GM18499 (cell line): ENCODE data around the gene LSM4.

Source experiments
- ATAC-seq: cut with Tn5 transposase; IDR thresholded peaks from one replicate; pipeline ENCODE4 v1.9.1; 2021; ENCODE audit warnings: moderate number of reproducible peaks; ENCODE audit not compliant: insufficient read depth, unreplicated experiment

Gene LSM4

DNA sequence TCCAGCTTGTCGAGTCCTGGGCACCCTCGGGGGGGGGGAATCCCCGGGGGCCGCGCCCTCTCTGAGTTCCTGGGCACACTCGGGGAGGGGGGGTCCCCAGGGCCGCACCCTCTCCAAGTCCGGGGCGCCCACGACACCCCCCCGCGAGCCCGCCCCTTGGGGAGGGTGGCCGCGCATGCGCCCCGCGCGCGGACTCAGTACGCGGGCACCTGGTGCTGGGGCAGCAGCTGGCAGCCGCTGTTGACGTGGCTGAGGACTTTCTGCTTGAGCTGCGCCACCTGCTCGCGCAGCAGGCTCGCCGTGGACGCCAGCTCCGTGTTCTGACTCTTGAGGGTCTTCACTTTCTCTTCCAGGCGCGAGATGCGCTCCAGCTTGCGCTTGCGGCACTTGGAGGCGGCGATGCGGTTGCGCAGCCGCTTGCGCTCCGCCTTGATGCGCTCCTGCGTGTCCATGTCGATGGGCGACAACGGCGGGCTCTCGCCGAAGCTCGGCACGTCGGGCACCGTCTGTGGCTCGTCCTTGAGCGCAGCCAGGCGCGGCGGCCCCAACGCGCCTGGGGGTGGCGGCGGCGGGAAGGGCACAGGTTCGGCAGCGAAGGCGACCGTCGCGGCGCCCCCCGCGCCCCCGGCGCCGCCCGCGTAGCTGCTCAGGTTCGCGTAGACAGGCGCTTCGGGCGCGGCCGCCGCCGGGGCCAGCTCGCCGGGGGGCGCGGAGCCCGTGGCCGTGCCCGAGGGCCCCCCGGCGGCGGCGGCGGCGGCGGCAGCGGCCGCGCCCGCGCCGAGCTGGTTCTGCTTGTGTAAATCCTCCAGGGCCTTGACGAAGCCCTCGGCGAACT lies 42.4 kb downstream of the LSM4 start:
- ATAC-seq, result no peak

DNA sequence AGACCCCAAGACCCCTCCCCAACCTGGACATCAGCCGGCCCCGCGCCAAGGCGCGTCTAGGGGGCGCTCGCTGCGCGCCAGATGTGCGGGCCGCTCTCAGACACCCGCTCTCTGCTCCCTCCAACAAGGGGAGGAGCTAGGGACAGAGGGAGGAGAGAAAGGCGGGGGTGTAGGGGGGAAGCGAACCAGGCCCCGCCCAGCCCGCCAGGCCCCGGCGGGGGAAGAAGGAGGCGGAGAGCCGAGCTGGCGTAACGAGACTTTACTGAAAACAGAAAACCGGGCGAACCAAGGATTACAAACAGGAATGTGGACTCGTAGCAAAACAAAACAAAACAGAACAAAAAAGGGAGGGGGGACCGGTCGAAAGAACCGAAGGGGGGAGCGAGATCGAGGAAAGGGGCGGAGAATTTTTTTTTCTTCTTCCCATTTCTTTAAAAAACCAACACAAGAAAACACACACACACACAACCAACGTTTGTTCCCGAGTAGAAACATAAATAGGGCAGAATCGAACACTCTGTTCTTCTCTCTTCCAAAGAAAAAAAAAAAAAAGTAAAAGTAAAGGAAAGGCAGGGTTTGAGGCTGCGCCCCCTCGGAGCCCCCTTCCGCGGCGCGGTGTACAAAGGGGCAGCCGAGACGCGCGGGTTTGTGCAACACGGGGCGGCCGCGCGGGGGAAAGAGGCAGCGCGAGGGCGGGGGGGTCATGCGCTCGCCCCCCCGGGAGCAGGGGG lies 43.2 kb downstream of the LSM4 start:
- no peak for ATAC-seq

DNA sequence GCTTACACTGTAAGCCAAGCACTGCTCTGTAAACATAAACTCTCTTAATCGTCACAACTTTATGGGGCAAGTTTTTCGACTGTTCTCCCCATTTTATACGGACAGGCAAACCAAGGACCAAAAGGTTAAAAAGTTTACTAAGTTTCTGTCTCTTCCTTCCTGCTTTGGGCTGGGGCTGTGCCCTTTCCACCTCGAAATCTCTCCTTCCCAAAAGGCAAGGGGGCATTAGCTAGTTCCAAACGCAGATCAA lies 43.7 kb downstream of the LSM4 start:
- no peak for ATAC-seq

DNA sequence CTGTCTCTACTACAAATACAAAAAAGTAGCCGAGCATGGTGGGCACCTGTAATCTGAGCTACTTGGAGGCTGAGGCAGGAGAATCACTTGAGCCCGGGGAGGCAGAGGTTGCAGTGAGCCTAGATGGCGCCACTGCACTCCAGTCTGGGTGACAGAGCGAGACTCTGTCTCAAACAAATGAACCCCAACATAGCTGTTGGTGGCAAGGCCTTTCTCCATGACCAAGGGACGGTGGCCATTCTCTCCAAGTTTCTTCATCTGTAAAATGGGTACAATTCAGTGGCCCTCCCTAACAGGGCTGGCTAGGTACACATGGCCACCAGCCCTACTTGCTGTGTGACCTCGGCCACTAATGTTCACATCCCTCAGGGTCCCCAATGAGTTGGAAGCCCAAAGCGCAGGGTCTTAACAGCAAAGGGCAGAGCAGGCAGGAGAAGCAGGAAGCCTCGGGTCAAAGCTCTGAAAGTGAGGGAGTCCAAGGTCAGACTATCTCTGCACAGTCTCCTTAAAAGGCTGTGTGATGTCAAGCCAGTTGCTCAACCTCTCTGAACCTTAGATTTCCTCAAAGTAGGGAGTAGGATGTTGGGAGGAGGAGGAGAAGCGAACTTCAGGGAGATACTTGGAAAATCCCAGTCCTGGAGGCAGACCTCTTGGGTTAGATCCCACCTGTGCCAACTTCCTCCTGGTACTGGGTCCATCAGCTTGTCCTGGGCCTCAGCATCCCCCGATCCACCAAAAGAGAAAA lies 44.2 kb downstream of the LSM4 start:
- ATAC-seq, result no peak

- ATAC-seq, result no peak
These were observed 48.0 kb downstream of the LSM4 start for GRCh38 chr19:18274781-18275356.

- no peak for ATAC-seq
These were observed 48.6 kb downstream of the LSM4 start, which contains the start of gene IQCN for GRCh38 chr19:18274219-18274780. IQCN (minus strand) TSS chr19:18274452; CDS start chr19:18269478, 4,974 bp downstream.

DNA sequence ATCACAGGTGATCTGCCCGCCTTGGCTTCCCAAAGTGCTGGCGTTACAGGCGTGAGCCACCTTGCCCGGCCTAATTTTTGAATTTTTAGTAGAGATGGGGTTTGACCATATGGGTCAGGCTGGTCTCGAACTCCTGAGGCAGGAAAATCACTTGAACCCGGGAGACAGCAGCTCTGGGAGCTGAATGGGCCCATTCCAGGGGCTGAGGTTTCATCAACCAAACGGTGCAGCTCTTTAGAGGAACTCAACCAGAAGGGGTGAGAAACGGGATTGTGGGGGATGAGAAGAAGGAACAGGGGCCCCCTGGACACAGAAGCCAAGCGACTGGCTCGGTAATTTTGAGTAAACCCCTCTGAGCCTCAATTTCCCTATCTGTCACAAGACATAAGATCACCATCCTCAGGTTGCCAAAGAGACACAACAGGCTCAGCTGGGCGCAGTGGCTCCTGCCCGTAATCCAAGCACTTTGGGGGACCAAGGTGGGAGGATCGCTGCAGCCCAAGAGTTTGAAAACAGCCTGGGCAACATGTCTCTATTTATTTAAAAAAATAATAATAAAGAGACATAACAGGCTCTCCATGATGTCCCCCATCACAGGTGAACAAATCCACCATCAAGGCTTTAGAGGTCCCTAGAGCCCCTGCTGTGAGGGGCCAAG lies 49.2 kb downstream of the LSM4 start:
- ATAC-seq, result no peak

GRCh38 chr19:18271433-18271841 lies 51.4 kb downstream of the LSM4 start:
- ATAC-seq, result no peak

- ATAC-seq, result no peak
These were observed 52.5 kb downstream of the LSM4 start for GRCh38 chr19:18270326-18270725.

DNA sequence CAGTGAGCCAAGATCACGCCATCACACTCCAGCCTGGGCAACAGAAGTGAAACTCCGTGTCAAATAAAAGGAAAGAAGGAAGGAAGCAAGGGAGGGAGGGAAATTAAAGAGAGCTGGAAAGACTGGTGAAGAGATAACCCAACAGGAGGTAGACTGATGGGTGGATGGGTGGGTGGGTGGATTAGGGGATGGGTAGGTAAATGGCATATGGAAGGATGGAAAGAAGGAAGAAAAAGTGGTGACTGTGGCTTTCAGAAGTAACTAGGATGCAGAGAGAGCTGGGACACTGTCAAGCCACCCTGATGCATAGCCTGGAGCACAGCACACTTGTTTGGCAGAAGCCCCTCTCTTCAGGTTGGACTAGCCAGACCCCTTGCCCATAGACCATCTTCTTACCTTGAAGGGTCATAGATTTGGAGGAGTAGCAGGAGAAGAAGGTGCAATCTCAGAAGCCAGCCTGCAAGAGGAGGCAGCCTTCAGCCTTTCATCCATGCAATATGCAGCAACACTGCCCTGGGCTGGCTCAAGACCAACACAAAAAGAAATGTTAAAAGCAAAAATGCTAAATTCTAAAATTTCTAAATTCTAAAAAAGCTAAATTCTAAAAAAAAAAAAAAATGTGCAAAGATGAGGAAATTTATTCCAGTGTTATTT lies 53.7 kb downstream of the LSM4 start:
- no peak for ATAC-seq

- ATAC-seq, result no peak
These were observed 55.8 kb downstream of the LSM4 start for GRCh38 chr19:18266771-18267686.

DNA sequence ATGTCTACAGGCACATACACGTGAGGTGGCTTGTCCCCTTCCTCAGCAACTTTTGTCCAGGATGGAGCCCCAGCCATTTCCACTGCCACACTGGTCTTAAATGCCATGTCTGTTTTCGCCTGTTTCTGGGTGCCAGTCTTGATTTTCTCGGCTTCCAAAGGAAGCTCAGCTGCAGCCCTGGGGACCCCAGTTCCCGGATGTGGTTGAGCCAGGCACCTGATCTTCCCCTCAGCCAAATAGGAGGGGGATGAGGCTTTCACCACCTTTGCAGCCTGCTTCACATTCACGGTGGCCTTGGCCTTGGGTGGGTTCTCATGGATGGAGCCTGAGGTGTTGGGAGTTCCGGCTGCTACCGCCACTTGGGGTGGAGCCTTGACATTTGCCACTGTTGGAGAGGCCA lies 57.3 kb downstream of the LSM4 start:
- no peak for ATAC-seq

- no peak for ATAC-seq
These were observed 57.8 kb downstream of the LSM4 start for GRCh38 chr19:18264971-18265540.

GRCh38 chr19:18264137-18264854 lies 58.6 kb downstream of the LSM4 start:
- ATAC-seq, result no peak

DNA sequence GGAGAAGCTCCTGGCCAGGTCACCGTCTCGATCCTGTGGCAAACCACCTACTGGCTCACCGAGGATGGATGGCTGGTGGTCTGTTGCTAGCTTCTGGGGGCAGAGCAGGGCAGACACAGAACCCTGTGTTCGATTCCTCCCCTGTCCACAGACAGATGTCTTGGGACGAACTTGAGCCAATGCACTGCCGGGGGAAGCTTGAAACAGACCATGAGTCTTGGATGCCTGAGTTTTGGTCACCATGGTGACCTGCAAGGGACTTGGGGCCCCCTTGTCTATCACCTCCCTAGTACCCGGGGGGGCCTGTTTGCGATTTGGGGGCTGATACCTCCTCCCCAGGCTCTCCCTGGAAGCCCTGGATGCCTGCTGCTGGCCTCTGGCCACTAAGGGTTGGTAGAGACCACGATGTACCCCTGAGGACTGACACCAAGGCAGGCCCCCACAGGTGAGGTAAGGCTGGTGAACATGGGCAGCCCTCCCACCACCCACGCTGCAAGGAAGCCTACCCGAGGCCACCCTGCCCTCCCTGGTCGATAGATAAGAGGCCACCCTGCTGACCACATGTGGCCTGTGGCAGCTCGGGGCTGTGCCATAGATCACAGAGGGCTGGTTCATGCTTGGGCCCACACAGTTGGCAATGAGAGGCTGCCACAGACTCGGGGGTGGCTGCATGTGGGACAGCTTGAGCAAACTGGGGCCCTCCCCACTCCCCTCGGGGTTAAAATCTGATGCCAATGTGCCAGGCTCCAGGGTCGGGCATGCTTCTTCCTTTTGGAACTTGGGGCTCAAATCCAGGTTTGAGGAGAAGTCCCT lies 59.3 kb downstream of the LSM4 start:
- no peak for ATAC-seq

DNA sequence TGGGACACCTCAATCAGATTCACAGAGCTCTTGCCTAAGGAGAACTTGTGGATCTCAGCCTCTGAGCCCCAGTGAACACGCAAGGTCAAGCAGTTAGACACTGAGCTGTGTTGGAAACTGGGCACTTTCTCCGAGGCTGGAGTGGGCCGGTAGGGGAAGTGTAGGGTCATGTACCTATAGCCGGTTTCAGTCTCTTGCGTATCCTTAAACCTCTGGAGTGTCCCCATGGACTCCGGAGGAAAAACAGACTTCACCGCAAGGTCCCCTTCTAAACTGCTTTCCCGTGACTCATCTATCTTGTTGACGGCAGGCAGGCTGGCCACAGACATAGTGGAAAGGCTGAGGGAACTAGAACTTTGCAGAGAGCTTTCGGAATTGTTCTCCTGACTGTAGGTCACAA lies 60.0 kb downstream of the LSM4 start:
- no peak for ATAC-seq

DNA sequence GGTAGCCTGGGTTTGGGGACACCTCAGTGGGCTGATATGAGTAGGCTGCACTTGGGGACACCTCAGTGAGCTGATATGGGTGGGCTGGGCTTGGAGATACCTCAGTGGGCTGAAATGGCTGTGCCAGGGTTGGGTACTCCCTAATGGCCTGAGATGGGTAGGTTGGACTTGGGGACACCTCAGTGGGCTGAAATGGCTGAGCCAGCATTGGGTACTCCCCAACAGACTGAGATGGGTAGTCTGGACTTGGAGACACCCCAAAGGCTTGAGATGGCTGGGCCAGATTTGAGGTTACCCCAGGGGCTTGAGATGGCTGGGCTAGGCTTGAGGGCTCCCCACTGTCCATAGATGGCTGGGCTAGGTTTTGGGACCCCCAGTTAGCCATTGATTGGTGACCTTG lies 60.7 kb downstream of the LSM4 start:
- no peak for ATAC-seq
